LNCaP clone FGC (cell line): ENCODE measurements around the gene AHI1.
"Not testable (repeated sequence)": the region's sequence is repeated elsewhere in the genome, so short reads cannot be mapped to it uniquely, and the experiment has no call there.

Source experiments
- DNase-seq: peaks from one replicate; pipeline ENCODE4 v3.0.0-alpha.2; 2011; ENCODE audit warnings: low read depth
- H3K4me3 ChIP-seq: 2 replicates; pipeline ENCODE4 v1.5.1; 2011; ENCODE audit warnings: mild to moderate bottlenecking, low read depth, low read length, control low read depth
- TF ChIP-seq, protein P1 (sequence below): IDR thresholded peaks from 2 replicates; pipeline ENCODE4 v1.5.1; 2012; ENCODE audit warnings: mild to moderate bottlenecking; ENCODE audit not compliant: control insufficient read depth, insufficient read depth; ENCODE audit errors: extremely low read depth

Gene AHI1

DNA sequence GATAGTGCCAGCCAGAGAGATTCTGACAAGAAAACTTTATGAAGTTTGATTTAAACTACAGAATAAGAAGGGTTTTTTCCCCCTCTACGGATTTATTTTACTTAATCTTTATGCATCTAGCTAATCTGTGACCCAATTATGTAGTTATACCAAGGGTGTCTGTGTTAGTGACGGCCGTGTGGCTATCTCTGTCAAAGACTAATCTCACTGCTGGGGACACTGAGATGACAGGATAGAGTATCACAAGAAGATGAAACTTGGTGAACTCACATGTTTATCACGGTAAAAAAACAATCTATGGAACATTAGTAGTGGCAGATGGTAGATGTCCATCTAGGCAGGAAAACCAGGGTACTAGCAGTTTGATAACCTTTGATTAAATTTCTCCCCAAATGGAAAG is 149.7 kb downstream of the AHI1 start:
- DNase-seq = no peak
- H3K4me3 ChIP-seq = no peak overlapping the region
- TF ChIP-seq, protein P1, sequence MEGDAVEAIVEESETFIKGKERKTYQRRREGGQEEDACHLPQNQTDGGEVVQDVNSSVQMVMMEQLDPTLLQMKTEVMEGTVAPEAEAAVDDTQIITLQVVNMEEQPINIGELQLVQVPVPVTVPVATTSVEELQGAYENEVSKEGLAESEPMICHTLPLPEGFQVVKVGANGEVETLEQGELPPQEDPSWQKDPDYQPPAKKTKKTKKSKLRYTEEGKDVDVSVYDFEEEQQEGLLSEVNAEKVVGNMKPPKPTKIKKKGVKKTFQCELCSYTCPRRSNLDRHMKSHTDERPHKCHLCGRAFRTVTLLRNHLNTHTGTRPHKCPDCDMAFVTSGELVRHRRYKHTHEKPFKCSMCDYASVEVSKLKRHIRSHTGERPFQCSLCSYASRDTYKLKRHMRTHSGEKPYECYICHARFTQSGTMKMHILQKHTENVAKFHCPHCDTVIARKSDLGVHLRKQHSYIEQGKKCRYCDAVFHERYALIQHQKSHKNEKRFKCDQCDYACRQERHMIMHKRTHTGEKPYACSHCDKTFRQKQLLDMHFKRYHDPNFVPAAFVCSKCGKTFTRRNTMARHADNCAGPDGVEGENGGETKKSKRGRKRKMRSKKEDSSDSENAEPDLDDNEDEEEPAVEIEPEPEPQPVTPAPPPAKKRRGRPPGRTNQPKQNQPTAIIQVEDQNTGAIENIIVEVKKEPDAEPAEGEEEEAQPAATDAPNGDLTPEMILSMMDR = no peak

DNA sequence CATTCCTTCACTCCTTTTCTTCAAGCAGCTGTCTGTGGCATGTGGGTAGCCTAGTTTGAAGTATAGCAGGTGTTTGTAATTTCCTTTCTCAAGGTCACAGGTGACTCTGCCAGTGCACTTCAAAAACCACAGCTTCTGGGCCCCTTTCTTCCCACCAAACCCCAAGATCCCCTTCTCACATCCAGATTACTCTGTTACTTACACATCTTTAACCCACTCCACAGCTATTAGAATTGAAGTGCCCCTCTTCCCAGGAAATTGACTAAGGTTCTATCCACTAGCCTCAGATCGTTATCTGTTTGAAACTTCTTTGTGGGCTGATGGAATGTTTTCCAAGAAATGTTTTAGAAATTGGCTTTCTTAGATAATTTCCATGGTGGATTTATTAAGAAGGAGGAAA is 150.8 kb downstream of the AHI1 start:
- DNase-seq = no peak
- H3K4me3 ChIP-seq = no peak overlapping the region
- TF ChIP-seq, protein P1 = no peak

DNA sequence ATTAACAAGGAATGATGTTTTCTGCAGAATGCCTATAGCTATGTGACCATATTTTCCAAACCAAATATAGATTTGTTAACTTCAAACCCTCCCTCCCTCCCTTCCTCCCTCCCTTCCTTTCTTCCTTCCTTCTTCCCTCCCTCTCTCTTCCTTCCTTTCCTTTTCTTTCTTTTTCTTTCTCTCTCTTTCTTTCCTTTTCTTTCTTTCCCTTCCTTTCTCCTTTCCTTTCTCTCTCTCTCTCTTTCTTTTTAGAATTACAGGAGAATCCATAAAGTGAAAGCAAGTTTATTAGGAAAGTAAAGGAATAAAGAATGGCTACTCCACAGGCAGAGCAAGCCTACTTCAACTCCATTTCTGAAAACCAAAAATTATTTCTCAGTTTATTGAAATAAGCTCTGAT is 153.0 kb downstream of the AHI1 start:
- no peak for DNase-seq
- no peak overlapping the region for H3K4me3 ChIP-seq
- TF ChIP-seq, protein P1 = no peak

DNA sequence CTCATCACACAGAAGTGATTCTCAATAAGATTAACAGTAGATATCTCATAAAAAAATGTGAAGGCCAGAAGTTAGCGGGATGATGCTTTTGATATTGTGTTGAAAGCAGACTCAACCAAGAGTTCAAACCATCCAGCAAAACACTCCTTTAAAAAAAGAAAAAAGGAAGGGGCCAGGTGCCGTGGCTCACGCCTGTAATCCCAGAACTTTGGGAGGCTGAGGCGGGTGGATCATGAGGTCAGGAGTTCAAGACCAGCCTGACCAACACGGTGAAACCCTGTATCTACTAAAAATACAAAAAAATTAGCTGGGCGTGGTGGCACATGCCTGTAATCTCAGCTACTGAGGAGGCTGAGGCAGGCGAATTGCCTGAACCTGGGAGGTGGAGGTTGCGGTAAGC is 157.6 kb downstream of the AHI1 start:
- not testable (repeated sequence) for H3K4me3 ChIP-seq

DNA sequence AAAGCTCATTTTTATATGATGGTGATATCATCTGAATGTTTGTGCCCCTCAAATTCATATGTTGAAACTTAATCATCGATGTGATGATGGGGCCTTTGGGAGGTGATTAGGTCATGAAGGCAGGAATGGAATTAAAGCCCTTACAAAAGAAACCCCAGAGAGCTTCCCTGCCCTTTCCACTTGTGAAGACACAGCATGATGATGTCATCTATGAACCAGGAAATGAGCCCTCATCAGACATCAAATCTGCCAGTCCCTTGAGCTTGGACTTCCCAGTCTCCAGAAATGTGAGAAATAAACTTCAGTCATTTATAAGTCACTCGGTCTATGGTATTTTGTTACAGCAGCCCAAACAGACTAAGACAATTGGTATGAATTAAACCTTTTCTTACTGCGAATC is 163.4 kb downstream of the AHI1 start:
- no peak for DNase-seq
- no peak overlapping the region for H3K4me3 ChIP-seq
- TF ChIP-seq, protein P1 = no peak

More for the DNA sequence above, 157.6 kb downstream of the AHI1 start:
- not testable (repeated sequence) for DNase-seq

DNA sequence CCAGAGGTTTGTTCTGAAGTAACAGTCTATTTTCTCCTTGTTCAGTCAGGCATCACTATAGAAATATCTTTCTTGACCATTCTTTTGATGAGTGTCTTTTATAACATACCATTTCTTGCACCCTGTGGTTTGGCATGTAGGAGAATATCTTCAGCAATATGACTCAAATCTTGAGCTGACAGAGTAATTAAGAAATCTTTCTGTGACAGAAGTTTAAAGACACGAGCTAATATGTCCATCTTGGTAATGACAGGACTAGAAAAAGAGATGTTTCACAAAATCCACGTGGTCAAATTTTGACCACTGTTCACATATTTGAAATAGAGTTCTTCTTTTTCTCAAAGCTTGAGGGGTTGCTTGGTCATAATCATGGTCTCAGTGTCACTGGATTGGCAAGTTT is 166.5 kb downstream of the AHI1 start:
- DNase-seq = no peak
- TF ChIP-seq, protein P1 = no peak
- H3K4me3 ChIP-seq = no peak overlapping the region

DNA sequence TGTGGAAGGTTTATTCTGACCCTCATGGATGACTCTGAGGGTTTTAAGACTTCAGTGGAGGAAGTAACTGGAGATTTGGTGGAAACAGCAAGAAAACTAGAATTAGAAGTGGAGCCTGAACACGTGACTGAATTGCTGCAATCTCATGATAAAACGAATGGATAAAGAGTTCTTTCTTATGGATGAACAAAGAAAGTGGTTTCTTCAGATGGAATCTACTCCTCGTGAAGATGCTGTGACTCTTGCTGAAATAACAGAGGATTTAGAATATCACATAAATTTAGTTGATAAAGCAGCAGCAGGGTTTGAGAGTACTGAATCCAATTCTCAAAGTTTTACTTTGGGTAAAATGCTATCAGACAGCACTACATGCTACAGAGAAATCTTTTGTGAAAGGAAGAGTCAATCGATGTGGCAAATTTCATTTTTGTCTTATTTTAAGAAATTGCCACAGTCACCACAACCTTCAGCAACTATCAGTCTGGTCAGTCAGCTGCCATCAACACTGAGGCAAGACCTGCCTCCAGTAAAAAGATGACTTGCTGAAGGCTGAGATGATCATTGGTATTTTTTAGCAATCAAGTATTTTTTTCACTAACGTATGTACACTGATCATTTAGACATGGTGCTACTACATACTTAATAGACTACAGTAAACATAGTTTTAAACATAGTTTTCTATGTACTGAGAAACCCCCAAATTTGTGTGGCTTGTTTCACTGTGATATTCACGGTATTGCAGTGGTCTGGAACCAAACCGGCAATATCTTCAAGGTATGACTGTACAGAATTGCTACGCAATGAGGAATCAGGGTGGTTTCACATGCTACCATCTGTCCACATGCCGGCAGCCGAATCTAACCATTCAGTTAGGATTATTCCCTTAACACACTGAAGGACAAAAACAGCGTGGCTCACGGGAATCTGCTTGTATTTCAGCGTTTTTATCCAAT is 167.4 kb downstream of the AHI1 start:
- no peak overlapping the region for H3K4me3 ChIP-seq
- no peak for DNase-seq
- TF ChIP-seq, protein P1 = no peak
